ENCODE results near the gene MANF. TPM values are rescaled to one million over a fixed set of nuclear protein-coding genes. Genes with fewer than 3 reads are reported as not detected.

The MANF gene
- polyA plus RNA-seq, 4 donors = 17.7 to 141 (median 65.9) TPM

DNA sequence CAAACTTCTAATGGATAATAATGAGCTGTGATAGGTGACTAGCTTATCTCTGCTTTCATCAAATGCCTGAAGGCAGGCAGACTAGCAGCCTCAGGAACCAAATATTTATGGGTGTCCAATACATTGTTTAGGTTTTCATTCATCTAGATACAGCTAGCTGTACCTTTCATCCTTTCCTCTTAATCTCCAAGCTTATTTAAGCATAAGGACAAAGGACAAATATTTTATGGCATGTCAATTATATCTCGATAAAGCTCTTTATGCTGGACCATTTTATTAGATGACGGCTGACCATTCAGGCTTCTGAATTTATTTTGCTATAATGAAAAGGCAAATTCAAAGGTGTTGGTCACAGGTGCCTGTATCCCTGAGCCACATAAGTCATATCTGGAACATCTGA, 22.9 kb downstream of the MANF start:
- 17 to 69% (median 39%) methylated on average over 2 of the region's 2 CpGs for WGBS, 3 donors
- FAIRE-seq = no peak

GRCh38 chr3:51408813-51409212, 23.7 kb downstream of the MANF start:
- H3K36me3 ChIP-seq (ENCODE audit: control insufficient read depth in 3 of 3, insufficient read depth in 2 of 3, low read depth in 1 of 3, low read length in 3 of 3) = peaks cover 7 to 26% (median 19%) of the 10 kb centered on the region in 3 donors
- no peak for FAIRE-seq
- WGBS, 3 donors = 30 to 65% (median 40%) methylated on average over 2 of the region's 2 CpGs

More for the DNA sequence above, 22.9 kb downstream of the MANF start:
- no peaks in the 10 kb centered on the region for H3K4me1 ChIP-seq (ENCODE audit: control insufficient read depth in 3 of 3, insufficient read depth in 2 of 3, low read depth in 1 of 3, low read length in 2 of 3)
- peaks cover 5 to 31% (median 20%) of the 10 kb centered on the region in 3 donors for H3K36me3 ChIP-seq (ENCODE audit: control insufficient read depth in 3 of 3, insufficient read depth in 2 of 3, low read depth in 1 of 3, low read length in 3 of 3)
- no peaks in the 10 kb centered on the region for H3K9me3 ChIP-seq (ENCODE audit: control insufficient read depth in 2 of 2, insufficient read depth in 1 of 2, low read depth in 1 of 2, low read length in 1 of 2)
- no peak overlapping the region for H3K27ac ChIP-seq (ENCODE audit: low read depth in 1 of 3, low read length in 2 of 3)
- peak in 1 of 2 donors; percentile 54 for DNase-seq
- H3K27me3 ChIP-seq (ENCODE audit: control insufficient read depth in 3 of 3, insufficient read depth in 3 of 3, low read length in 3 of 3) = no peaks in the 10 kb centered on the region
- no peak overlapping the region for H3K4me3 ChIP-seq (ENCODE audit: low read depth in 1 of 3, low read length in 3 of 3)

DNA sequence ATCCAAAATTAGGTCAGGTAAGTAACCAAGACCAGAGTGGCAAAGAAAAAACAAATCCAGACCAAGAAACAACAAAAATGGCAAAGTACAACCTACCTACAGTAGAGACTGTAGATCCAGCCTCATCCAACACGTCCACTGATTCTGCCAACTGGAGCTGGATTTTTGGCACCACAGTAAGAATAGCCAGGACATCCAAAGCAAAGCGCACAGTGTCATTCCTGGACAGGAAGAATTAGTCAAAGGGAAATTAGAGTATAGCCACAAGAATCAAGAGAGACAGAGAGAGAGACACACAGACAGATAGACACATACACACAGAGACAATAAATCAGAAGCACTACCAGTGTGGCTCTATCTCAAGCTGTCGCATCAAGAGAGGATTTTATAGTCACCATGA, 37.1 kb downstream of the MANF start:
- Histone ChIP-seq H3K27ac (ENCODE audit: low read depth in 1 of 3, low read length in 2 of 3) (no peak overlapping the region), H3K27me3 (ENCODE audit: control insufficient read depth in 3 of 3, insufficient read depth in 3 of 3, low read length in 3 of 3) (no peaks in the 10 kb centered on the region), H3K36me3 (ENCODE audit: control insufficient read depth in 3 of 3, insufficient read depth in 2 of 3, low read depth in 1 of 3, low read length in 3 of 3) (peaks cover under 1 to 38% (median 13%) of the 10 kb centered on the region in 3 donors), H3K4me1 (ENCODE audit: control insufficient read depth in 3 of 3, insufficient read depth in 2 of 3, low read depth in 1 of 3, low read length in 2 of 3) (no peaks in the 10 kb centered on the region), H3K4me3 (ENCODE audit: low read depth in 1 of 3, low read length in 3 of 3) (no peak overlapping the region), H3K9me3 (ENCODE audit: control insufficient read depth in 2 of 2, insufficient read depth in 1 of 2, low read depth in 1 of 2, low read length in 1 of 2) (no peaks in the 10 kb centered on the region)
- no peak for DNase-seq
- FAIRE-seq = no peak
- 95 to 97% (median 97%) methylated on average over 3 of the region's 3 CpGs for WGBS, 3 donors

More at GRCh38 chr3:51408813-51409212, 23.7 kb downstream of the MANF start:
- H3K27me3 ChIP-seq (ENCODE audit: control insufficient read depth in 3 of 3, insufficient read depth in 3 of 3, low read length in 3 of 3) = no peaks in the 10 kb centered on the region
- H3K4me1 ChIP-seq (ENCODE audit: control insufficient read depth in 3 of 3, insufficient read depth in 2 of 3, low read depth in 1 of 3, low read length in 2 of 3) = no peaks in the 10 kb centered on the region
- H3K9me3 ChIP-seq (ENCODE audit: control insufficient read depth in 2 of 2, insufficient read depth in 1 of 2, low read depth in 1 of 2, low read length in 1 of 2) = no peaks in the 10 kb centered on the region
- no peak for DNase-seq
- no peak overlapping the region for H3K27ac ChIP-seq (ENCODE audit: low read depth in 1 of 3, low read length in 2 of 3)
- no peak overlapping the region for H3K4me3 ChIP-seq (ENCODE audit: low read depth in 1 of 3, low read length in 3 of 3)

- peaks cover 2 to 35% (median 12%) of the 10 kb centered on the region in 3 donors for H3K36me3 ChIP-seq (ENCODE audit: control insufficient read depth in 3 of 3, insufficient read depth in 2 of 3, low read depth in 1 of 3, low read length in 3 of 3)
- peak; percentile 3 to 59 for DNase-seq
- FAIRE-seq = no peak
These were observed 41.8 kb downstream of the MANF start for GRCh38 chr3:51426921-51427320.

DNA sequence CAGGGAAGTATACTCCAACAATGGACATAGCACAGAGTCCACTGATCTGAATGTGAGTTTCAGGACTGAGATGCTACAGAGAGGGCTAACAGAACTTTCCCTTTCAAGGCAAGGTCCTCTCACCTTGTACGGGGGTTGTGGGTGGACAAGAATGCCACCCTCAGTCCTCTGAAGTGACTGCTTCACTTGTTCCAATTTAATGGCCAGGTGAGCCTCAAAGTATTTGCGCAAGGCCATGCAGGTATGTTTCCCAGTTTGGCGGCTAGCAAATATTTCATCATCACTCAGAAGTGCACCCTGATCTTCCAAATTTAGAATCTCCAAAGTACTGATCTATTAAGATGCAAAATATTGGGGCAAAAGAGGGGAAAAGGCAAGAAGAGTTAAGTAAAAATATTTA, 44.0 kb downstream of the MANF start:
- no peak for DNase-seq
- Histone ChIP-seq H3K9me3 (ENCODE audit: control insufficient read depth in 2 of 2, insufficient read depth in 1 of 2, low read depth in 1 of 2, low read length in 1 of 2) (no peaks in the 10 kb centered on the region), H3K4me3 (ENCODE audit: low read depth in 1 of 3, low read length in 3 of 3) (no peak overlapping the region), H3K27me3 (ENCODE audit: control insufficient read depth in 3 of 3, insufficient read depth in 3 of 3, low read length in 3 of 3) (no peaks in the 10 kb centered on the region), H3K4me1 (ENCODE audit: control insufficient read depth in 3 of 3, insufficient read depth in 2 of 3, low read depth in 1 of 3, low read length in 2 of 3) (no peaks in the 10 kb centered on the region), H3K27ac (ENCODE audit: low read depth in 1 of 3, low read length in 2 of 3) (no peak overlapping the region), H3K36me3 (ENCODE audit: control insufficient read depth in 3 of 3, insufficient read depth in 2 of 3, low read depth in 1 of 3, low read length in 3 of 3) (peaks cover 2 to 38% (median 12%) of the 10 kb centered on the region in 3 donors)
- WGBS, 3 donors = 96 to 98% (median 96%) methylated on average over 3 of the region's 3 CpGs
- no peak for FAIRE-seq

More at GRCh38 chr3:51426921-51427320, 41.8 kb downstream of the MANF start:
- no peaks in the 10 kb centered on the region for H3K27me3 ChIP-seq (ENCODE audit: control insufficient read depth in 3 of 3, insufficient read depth in 3 of 3, low read length in 3 of 3)
- WGBS, 3 donors = 49 to 65% (median 58%) methylated on average over 4 of the region's 4 CpGs
- no peak overlapping the region for H3K27ac ChIP-seq (ENCODE audit: low read depth in 1 of 3, low read length in 2 of 3)
- no peaks in the 10 kb centered on the region for H3K4me1 ChIP-seq (ENCODE audit: control insufficient read depth in 3 of 3, insufficient read depth in 2 of 3, low read depth in 1 of 3, low read length in 2 of 3)
- H3K9me3 ChIP-seq (ENCODE audit: control insufficient read depth in 2 of 2, insufficient read depth in 1 of 2, low read depth in 1 of 2, low read length in 1 of 2) = no peaks in the 10 kb centered on the region
- no peak overlapping the region for H3K4me3 ChIP-seq (ENCODE audit: low read depth in 1 of 3, low read length in 3 of 3)

- DNase-seq (no peak), FAIRE-seq (no peak)
- 92 to 97% (median 96%) methylated on average over 5 of the region's 5 CpGs for WGBS, 3 donors
- Histone ChIP-seq H3K4me3 (ENCODE audit: low read depth in 1 of 3, low read length in 3 of 3) (no peak overlapping the region), H3K36me3 (ENCODE audit: control insufficient read depth in 3 of 3, insufficient read depth in 2 of 3, low read depth in 1 of 3, low read length in 3 of 3) (peaks cover 2 to 34% (median 3%) of the 10 kb centered on the region in 3 donors), H3K4me1 (ENCODE audit: control insufficient read depth in 3 of 3, insufficient read depth in 2 of 3, low read depth in 1 of 3, low read length in 2 of 3) (no peaks in the 10 kb centered on the region), H3K9me3 (ENCODE audit: control insufficient read depth in 2 of 2, insufficient read depth in 1 of 2, low read depth in 1 of 2, low read length in 1 of 2) (no peaks in the 10 kb centered on the region), H3K27ac (ENCODE audit: low read depth in 1 of 3, low read length in 2 of 3) (no peak overlapping the region), H3K27me3 (ENCODE audit: control insufficient read depth in 3 of 3, insufficient read depth in 3 of 3, low read length in 3 of 3) (no peaks in the 10 kb centered on the region)
These were observed 49.0 kb downstream of the MANF start for GRCh38 chr3:51434110-51434509.

- Histone ChIP-seq H3K27me3 (ENCODE audit: control insufficient read depth in 3 of 3, insufficient read depth in 3 of 3, low read length in 3 of 3) (no peaks in the 10 kb centered on the region), H3K36me3 (ENCODE audit: control insufficient read depth in 3 of 3, insufficient read depth in 2 of 3, low read depth in 1 of 3, low read length in 3 of 3) (peaks cover 2 to 38% (median 3%) of the 10 kb centered on the region in 3 donors), H3K9me3 (ENCODE audit: control insufficient read depth in 2 of 2, insufficient read depth in 1 of 2, low read depth in 1 of 2, low read length in 1 of 2) (no peaks in the 10 kb centered on the region), H3K4me3 (ENCODE audit: low read depth in 1 of 3, low read length in 3 of 3) (no peak overlapping the region), H3K4me1 (ENCODE audit: control insufficient read depth in 3 of 3, insufficient read depth in 2 of 3, low read depth in 1 of 3, low read length in 2 of 3) (no peaks in the 10 kb centered on the region), H3K27ac (ENCODE audit: low read depth in 1 of 3, low read length in 2 of 3) (no peak overlapping the region)
- FAIRE-seq (no peak), DNase-seq (peak; percentile 68 to 77)
These were observed 49.7 kb downstream of the MANF start for GRCh38 chr3:51434746-51435327.

- H3K9me3 ChIP-seq (ENCODE audit: control insufficient read depth in 2 of 2, insufficient read depth in 1 of 2, low read depth in 1 of 2, low read length in 1 of 2) = no peaks in the 10 kb centered on the region
- DNase-seq (peak in 1 of 2 donors; percentile 36), FAIRE-seq (no peak)
- H3K27ac ChIP-seq (ENCODE audit: low read depth in 1 of 3, low read length in 2 of 3) = no peak overlapping the region
- H3K4me1 ChIP-seq (ENCODE audit: control insufficient read depth in 3 of 3, insufficient read depth in 2 of 3, low read depth in 1 of 3, low read length in 2 of 3) = no peaks in the 10 kb centered on the region
- H3K4me3 ChIP-seq (ENCODE audit: low read depth in 1 of 3, low read length in 3 of 3) = no peak overlapping the region
- no peaks in the 10 kb centered on the region for H3K27me3 ChIP-seq (ENCODE audit: control insufficient read depth in 3 of 3, insufficient read depth in 3 of 3, low read length in 3 of 3)
- H3K36me3 ChIP-seq (ENCODE audit: control insufficient read depth in 3 of 3, insufficient read depth in 2 of 3, low read depth in 1 of 3, low read length in 3 of 3) = peaks cover 2 to 35% (median 8%) of the 10 kb centered on the region in 3 donors
- 45 to 78% (median 74%) methylated on average over 8 of the region's 8 CpGs for WGBS, 3 donors
These were observed 52.0 kb downstream of the MANF start for GRCh38 chr3:51436998-51437639.
